Umbilical cord (tissue), 2 donors: ENCODE results near the gene PAX2. TPM values are rescaled to one million over a fixed set of nuclear protein-coding genes. Genes with fewer than 3 reads are reported as not detected.
A peak's percentile ranks its signal among the peaks of the same experiment; 100 is the strongest.

ENCODE experiments used
- DNase-seq: peaks from one replicate; pipeline ENCODE4 v3.0.0-alpha.2; 2015; ENCODE audit warnings: low spot score
- total RNA-seq: library from RNA; depleted of rRNA; stranded (reverse); fragments of >200 nt; gene quantifications from one replicate; pipeline ENCODE4 v1.2.3, GENCODE V29; 2014; ENCODE audit warnings: low replicate concordance; ENCODE audit not compliant: insufficient read depth

The PAX2 gene
- total RNA-seq, 1 donor from 2014 or later: 3.1 TPM

GRCh38 chr10:100788002-100788903 is 42.9 kb downstream of the PAX2 start:
- DNase-seq: no peak

- DNase-seq: no peak
Observed at GRCh38 chr10:100790761-100791208, 45.4 kb downstream of the PAX2 start.

GRCh38 chr10:100791369-100792058 is 46.1 kb downstream of the PAX2 start:
- peak; percentile 2 for DNase-seq

- no peak for DNase-seq
Observed at GRCh38 chr10:100792574-100792973, 47.2 kb downstream of the PAX2 start.

- DNase-seq: no peak
Observed at GRCh38 chr10:100793055-100793454, 47.7 kb downstream of the PAX2 start.

- no peak for DNase-seq
Observed at GRCh38 chr10:100799881-100800280, 54.5 kb downstream of the PAX2 start.

GRCh38 chr10:100800931-100801330 is 55.5 kb downstream of the PAX2 start:
- no peak for DNase-seq

GRCh38 chr10:100802196-100802595 is 56.8 kb downstream of the PAX2 start:
- DNase-seq: no peak

- no peak for DNase-seq
Observed at GRCh38 chr10:100802607-100803006, 57.2 kb downstream of the PAX2 start.

- no peak for DNase-seq
Observed at GRCh38 chr10:100803492-100803891, 58.1 kb downstream of the PAX2 start.

- DNase-seq: no peak
Observed at GRCh38 chr10:100803908-100804307, 58.5 kb downstream of the PAX2 start.

GRCh38 chr10:100805543-100806355 is 60.4 kb downstream of the PAX2 start:
- DNase-seq: no peak

- no peak for DNase-seq
Observed at GRCh38 chr10:100806356-100806645, 60.9 kb downstream of the PAX2 start.

GRCh38 chr10:100807241-100807951 is 62.0 kb downstream of the PAX2 start:
- DNase-seq: no peak

- no peak for DNase-seq
Observed at GRCh38 chr10:100808876-100809275, 63.5 kb downstream of the PAX2 start.

- DNase-seq: no peak
Observed at GRCh38 chr10:100810091-100810834, 64.9 kb downstream of the PAX2 start.

GRCh38 chr10:100810835-100811116 is 65.4 kb downstream of the PAX2 start:
- no peak for DNase-seq

- DNase-seq: no peak
Observed at GRCh38 chr10:100811261-100811660, 65.9 kb downstream of the PAX2 start.

GRCh38 chr10:100811752-100812750 is 66.7 kb downstream of the PAX2 start:
- no peak for DNase-seq

- no peak for DNase-seq
Observed at GRCh38 chr10:100812978-100813377, 67.6 kb downstream of the PAX2 start.
